Smooth muscle cell (in vitro differentiated cells): ENCODE results near the gene PTCRA. TPM values are rescaled to one million over a fixed set of nuclear protein-coding genes. Genes with fewer than 3 reads are reported as not detected.
"Not testable (repeated sequence)": the region's sequence is repeated elsewhere in the genome, so short reads cannot be mapped to it uniquely, and the experiment has no call there.

Source experiments
- DNase-seq: peaks from one replicate; lab custom pipeline; 2025; ENCODE audit not compliant: unreplicated experiment; lab: John Stamatoyannopoulos, UW
- H2AFZ ChIP-seq: fragments of 200-600 bp; sonication (generic); 2 replicates; pipeline ENCODE4 v1.6.0; 2016; ENCODE audit warnings: antibody characterized with exemption, low read depth, mild to moderate bottlenecking
- H3F3A ChIP-seq: fragments of 200-600 bp; sonication (generic); 2 replicates; pipeline ENCODE4 v1.6.0; 2017; ENCODE audit warnings: antibody characterized with exemption, low read depth
- H3K27ac ChIP-seq: fragments of 200-600 bp; sonication (generic); 2 replicates; pipeline ENCODE4 v1.5.1; 2016; ENCODE audit warnings: low read depth, mild to moderate bottlenecking
- H3K27me3 ChIP-seq: fragments of 200-600 bp; sonication (generic); 2 replicates; pipeline ENCODE4 v1.6.1; 2016; ENCODE audit warnings: low read depth, mild to moderate bottlenecking
- H3K36me3 ChIP-seq: fragments of 200-600 bp; sonication (generic); 2 replicates; pipeline ENCODE4 v1.5.1; 2016; ENCODE audit warnings: low read depth
- H3K4me1 ChIP-seq: fragments of 200-600 bp; sonication (generic); 2 replicates; pipeline ENCODE4 v1.5.1; 2016; ENCODE audit warnings: low read depth
- H3K4me2 ChIP-seq: fragments of 200-600 bp; sonication (generic); 2 replicates; pipeline ENCODE4 v1.6.0; 2016; ENCODE audit warnings: mild to moderate bottlenecking
- H3K4me3 ChIP-seq: fragments of 200-600 bp; sonication (generic); 2 replicates; pipeline ENCODE4 v1.5.1; 2016; ENCODE audit warnings: mild to moderate bottlenecking
- H3K79me2 ChIP-seq: fragments of 200-600 bp; sonication (generic); 2 replicates; pipeline ENCODE4 v1.6.0; 2016; ENCODE audit warnings: low read depth, mild to moderate bottlenecking
- H3K9ac ChIP-seq: fragments of 200-600 bp; sonication (generic); 2 replicates; pipeline ENCODE4 v1.6.0; 2016; ENCODE audit warnings: low read depth
- H3K9me3 ChIP-seq: fragments of 200-600 bp; sonication (generic); replicated peaks from 2 replicates; pipeline ENCODE4 v1.5.1; 2016; ENCODE audit warnings: low read depth
- H4K20me1 ChIP-seq: fragments of 200-600 bp; sonication (generic); 2 replicates; pipeline ENCODE4 v1.6.0; 2016; ENCODE audit warnings: low read depth
- WGBS: methylation state at CpG from one replicate; pipeline ENCODE4 v1.1.7; 2016; ENCODE audit warnings: low lambda C conversion rate; 5-methylcytosine and 5-hydroxymethylcytosine counted together
- polyA plus RNA-seq: library from polyadenylated mRNA; unstranded; fragments of >200 nt; fragmentation: Nextera tagmentation; extraction: Ambion mirVana; gene quantifications from 2 replicates; pipeline ENCODE4 v1.2.1, GENCODE V29; 2016
- total RNA-seq: library from RNA; depleted of rRNA; stranded (reverse); fragments of >200 nt; gene quantifications from 2 replicates; pipeline ENCODE4 v1.2.3, GENCODE V29; 2014
- TF ChIP-seq, protein P1 (sequence below): fragments of 200-600 bp; sonication (generic); IDR thresholded peaks from 2 replicates; pipeline ENCODE4 v1.5.1; 2017; ENCODE audit warnings: borderline replicate concordance, mild to moderate bottlenecking, antibody characterized with exemption; ENCODE audit not compliant: insufficient read depth, poor library complexity, severe bottlenecking

Gene PTCRA
- total and polyA plus RNA-seq, 2 experiments from 2014 or later, result not detected

DNA sequence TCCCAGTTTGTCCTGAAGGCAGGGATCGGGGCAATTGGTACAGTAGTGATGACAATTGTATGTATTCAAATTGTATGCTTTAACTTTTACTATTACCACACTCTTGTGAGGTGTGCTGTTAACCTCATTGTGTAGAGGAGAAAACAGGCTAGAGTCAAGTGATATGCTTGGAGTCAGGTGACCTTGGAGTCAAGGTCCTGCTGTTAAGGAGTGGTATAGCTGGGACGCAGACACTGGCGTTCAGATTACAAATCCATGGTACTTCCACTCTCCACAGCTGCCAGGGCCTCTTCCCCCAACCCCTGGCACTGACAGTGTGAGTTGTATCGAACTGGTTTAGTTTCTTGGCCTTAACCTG lies 23.9 kb downstream of the PTCRA start:
- Histone ChIP-seq H3K9ac (no peak overlapping the region), H3K36me3 (no peaks in the 10 kb centered on the region), H3K4me3 (no peak overlapping the region), H3K27ac (no peak overlapping the region), H4K20me1 (no peaks in the 10 kb centered on the region), H3K4me1 (no peaks in the 10 kb centered on the region), H3K9me3 (no peaks in the 10 kb centered on the region), H3K79me2 (peaks cover 2% of the 10 kb centered on the region), H3K4me2 (no peak overlapping the region), H3F3A (no peaks in the 10 kb centered on the region), H3K27me3 (no peaks in the 10 kb centered on the region), H2AFZ (no peak overlapping the region)
- 93% methylated on average over 4 of the region's 4 CpGs for WGBS
- TF ChIP-seq, protein P1, sequence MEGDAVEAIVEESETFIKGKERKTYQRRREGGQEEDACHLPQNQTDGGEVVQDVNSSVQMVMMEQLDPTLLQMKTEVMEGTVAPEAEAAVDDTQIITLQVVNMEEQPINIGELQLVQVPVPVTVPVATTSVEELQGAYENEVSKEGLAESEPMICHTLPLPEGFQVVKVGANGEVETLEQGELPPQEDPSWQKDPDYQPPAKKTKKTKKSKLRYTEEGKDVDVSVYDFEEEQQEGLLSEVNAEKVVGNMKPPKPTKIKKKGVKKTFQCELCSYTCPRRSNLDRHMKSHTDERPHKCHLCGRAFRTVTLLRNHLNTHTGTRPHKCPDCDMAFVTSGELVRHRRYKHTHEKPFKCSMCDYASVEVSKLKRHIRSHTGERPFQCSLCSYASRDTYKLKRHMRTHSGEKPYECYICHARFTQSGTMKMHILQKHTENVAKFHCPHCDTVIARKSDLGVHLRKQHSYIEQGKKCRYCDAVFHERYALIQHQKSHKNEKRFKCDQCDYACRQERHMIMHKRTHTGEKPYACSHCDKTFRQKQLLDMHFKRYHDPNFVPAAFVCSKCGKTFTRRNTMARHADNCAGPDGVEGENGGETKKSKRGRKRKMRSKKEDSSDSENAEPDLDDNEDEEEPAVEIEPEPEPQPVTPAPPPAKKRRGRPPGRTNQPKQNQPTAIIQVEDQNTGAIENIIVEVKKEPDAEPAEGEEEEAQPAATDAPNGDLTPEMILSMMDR, result no peak
- no peak for DNase-seq

DNA sequence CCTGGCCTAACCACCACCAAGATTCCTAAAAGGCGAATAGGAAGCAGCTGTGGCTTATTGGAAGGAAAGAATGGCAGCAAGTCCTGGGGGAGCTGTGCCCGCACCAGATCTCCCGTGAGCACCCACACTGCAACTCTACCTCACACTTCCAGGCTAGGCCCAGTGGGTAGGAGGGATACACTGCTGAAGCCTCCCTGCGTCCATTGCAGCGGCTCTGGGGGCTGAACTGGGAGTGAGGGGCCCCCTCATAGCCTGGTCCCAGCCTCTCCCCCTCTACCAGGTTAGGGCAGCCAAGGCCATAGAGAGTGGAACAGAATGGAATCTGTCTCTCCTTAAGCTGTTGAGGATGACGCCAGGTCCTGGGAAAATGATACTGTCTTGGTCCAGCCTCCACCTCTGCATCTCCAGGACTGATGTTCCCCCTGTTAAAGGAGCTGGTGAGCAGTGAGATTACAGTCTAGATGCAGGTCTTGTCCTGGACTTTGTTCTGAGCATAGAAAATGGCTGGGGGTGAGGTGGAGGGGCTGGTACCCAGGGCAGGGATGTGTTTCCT lies 24.7 kb downstream of the PTCRA start:
- H3K9ac ChIP-seq, result no peak overlapping the region
- DNase-seq, result no peak
- no peak overlapping the region for H3K27ac ChIP-seq
- no peak overlapping the region for H3K4me2 ChIP-seq
- no peaks in the 10 kb centered on the region for H3K27me3 ChIP-seq
- no peaks in the 10 kb centered on the region for H3K4me1 ChIP-seq
- H3K36me3 ChIP-seq, result no peaks in the 10 kb centered on the region
- H3K9me3 ChIP-seq, result no peaks in the 10 kb centered on the region
- no peak overlapping the region for H2AFZ ChIP-seq
- no peaks in the 10 kb centered on the region for H3F3A ChIP-seq
- no peaks in the 10 kb centered on the region for H4K20me1 ChIP-seq
- no peak overlapping the region for H3K4me3 ChIP-seq
- 86% methylated on average over 6 of the region's 6 CpGs for WGBS
- TF ChIP-seq, protein P1, result no peak
- no peaks in the 10 kb centered on the region for H3K79me2 ChIP-seq

DNA sequence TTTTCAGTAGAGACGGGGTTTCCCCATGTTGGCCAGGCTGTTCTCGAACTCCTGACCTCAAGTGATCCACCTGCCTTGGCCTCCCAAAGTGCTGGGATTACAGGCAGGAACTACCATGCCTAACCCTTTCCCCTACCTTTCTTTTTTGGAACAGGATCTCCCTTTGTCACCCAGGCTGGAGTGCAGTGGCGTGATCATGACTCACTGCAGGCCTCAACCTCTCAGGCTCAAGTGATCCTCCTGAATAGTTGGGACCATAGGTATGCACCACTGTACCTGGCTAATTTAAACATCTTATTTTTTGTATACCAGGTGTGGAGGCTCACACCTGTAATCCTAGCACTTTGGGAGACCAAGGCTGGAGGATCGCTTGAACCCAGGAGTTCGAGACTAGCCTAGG lies 25.5 kb downstream of the PTCRA start:
- H3K4me1 ChIP-seq, H3K36me3 ChIP-seq, H3K9ac ChIP-seq, H3K79me2 ChIP-seq, H2AFZ ChIP-seq, H4K20me1 ChIP-seq, H3F3A ChIP-seq, DNase-seq, H3K9me3 ChIP-seq, H3K4me2 ChIP-seq, H3K27me3 ChIP-seq, H3K4me3 ChIP-seq, H3K27ac ChIP-seq: not testable (repeated sequence)
- 96% methylated on average over 5 of the region's 5 CpGs for WGBS

DNA sequence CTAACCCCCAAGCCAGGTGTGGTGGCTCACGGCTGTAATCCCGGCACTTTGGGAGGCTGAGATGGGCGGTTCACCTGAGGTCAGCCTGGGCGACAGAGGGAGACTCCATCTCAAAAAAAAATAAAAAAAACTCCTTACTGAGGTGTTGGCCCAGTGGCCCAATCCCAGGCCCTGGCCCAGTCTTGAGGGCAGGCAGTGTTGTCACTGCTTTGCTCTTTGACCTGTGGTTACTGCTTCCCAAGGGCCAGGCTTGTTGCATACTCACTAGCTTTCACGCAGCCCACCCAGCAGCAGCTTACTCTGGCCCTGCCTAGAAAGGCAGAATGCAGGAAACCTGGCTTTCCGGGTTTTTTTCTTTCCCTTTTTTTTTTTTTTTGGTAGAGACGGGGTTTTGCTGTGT lies 26.6 kb downstream of the PTCRA start:
- 95% methylated on average over 6 of the region's 7 CpGs for WGBS
- H3K9ac ChIP-seq, result no peak overlapping the region
- no peaks in the 10 kb centered on the region for H3F3A ChIP-seq
- H3K9me3 ChIP-seq, result no peaks in the 10 kb centered on the region
- TF ChIP-seq, protein P1, result no peak
- no peak overlapping the region for H3K27ac ChIP-seq
- no peak overlapping the region for H3K4me2 ChIP-seq
- H3K36me3 ChIP-seq, result no peaks in the 10 kb centered on the region
- no peak overlapping the region for H2AFZ ChIP-seq
- no peaks in the 10 kb centered on the region for H3K4me1 ChIP-seq
- no peaks in the 10 kb centered on the region for H4K20me1 ChIP-seq
- no peaks in the 10 kb centered on the region for H3K27me3 ChIP-seq
- no peaks in the 10 kb centered on the region for H3K79me2 ChIP-seq
- no peak for DNase-seq
- H3K4me3 ChIP-seq, result no peak overlapping the region
